GM18507 (cell line): Measurements from ENCODE around the gene ZFP1.
"Not testable (repeated sequence)": the region's sequence is repeated elsewhere in the genome, so short reads cannot be mapped to it uniquely, and the experiment has no call there.

Source experiments
- DNase-seq: peaks from one replicate; pipeline ENCODE4 v3.0.0; 2011; ENCODE audit warnings: low read depth; ENCODE audit not compliant: insufficient read length; ENCODE audit errors: extremely low spot score
- FAIRE-seq: peaks from 2 replicates; lab custom pipeline; 2011; peaks lifted over from hg19 to GRCh38; lab: Jason Lieb, UNC

The ZFP1 gene

GRCh38 chr16:75111961-75112733, 36.2 kb upstream of the ZFP1 start:
- FAIRE-seq, result no peak

GRCh38 chr16:75112734-75113491, 35.4 kb upstream of the ZFP1 start:
- no peak for DNase-seq
- FAIRE-seq, result no peak

More at GRCh38 chr16:75111961-75112733, 36.2 kb upstream of the ZFP1 start:
- DNase-seq, result no peak

DNA sequence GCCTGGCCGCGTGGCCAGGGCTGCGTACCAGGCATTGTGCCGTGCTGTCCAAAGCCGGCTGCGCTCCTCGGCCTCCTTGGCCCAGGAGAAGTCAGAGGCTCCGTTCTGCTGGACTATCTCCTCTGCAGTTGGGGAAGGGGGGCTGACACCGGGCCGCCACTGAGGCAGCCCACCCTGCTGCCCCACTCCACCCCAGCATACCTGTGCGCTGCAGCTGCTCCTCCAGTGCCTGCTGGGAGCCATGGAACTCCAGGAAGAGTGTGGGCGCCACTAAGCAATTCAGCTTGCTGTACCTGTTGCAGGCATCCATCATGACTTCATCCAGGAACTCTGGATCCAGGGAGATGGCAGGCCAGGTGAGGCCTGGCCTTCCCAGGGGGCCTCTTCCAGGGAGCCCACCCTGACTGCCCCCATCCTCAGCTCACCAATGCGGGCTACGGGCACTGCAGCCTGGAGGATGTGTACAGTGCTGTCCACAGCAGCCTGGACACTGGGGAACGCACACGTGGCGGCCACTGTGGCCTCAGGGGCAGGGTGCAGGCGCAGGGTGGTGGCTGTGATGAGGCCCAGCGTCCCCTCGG, 34.7 kb upstream of the ZFP1 start:
- no peak for DNase-seq
- FAIRE-seq, result no peak

DNA sequence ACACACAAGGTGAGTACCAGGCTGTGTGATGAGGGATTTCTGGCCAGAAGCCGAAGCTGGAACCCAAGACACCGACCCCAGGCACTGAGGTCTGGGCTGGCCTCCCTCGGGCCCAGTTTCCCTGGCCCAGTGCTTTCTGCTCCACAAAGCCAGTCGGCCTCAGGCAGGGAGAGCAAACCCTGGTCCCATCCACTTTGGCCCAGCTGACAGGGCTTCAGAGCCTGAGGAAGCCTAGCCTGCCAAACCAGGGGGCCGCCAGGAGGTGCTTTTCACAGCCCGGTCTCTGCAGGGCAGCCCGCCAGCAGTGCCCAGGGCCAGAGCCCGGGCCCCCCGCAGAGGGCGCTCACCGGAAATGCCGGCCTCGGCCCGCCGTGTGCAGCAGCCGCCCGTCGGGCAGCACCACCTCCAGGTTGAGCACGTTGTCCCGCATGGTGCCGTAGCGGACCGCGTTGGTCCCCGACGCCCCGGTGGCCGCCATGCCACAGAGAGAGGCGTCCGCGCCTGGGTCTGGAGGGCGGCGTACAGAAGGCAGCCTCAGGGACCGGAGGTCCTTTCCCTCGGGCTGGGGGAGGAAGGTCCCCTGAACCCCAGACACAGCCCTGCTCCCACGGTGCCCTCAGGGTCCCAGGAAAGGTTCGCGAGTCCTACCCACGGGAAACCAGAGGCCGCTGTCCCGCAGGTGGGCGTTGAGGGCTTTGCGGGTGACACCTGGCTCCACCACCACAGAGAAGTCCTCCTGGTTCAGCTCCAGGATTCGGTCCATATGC, 34.0 kb upstream of the ZFP1 start:
- FAIRE-seq (no peak), DNase-seq (no peak)

GRCh38 chr16:75114946-75115825, 33.1 kb upstream of the ZFP1 start:
- no peak for DNase-seq
- FAIRE-seq, result no peak

GRCh38 chr16:75116081-75116910, 32.0 kb upstream of the ZFP1 start, which contains the start of gene LDHD:
TSS of gene LDHD (minus strand) at chr16:75116780. CDS start at chr16:75116720, 60 bp downstream.
- FAIRE-seq (no peak), DNase-seq (no peak)

DNA sequence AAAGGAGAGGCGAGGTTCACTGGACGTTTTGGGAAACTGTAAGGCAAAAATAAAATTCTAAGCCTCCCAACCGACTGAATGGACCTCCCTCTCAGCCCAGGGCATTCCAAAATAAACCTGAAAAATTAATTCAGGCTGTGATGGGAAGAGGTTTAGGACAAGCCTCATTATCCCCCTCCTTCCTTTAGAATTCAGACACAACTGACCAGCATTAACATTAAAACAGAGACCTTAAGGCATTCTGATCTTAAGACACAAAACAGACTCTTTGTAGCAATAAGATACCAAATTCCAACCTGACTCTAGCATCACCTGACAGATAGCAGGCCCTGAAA, 31.4 kb upstream of the ZFP1 start:
- FAIRE-seq, result no peak
- no peak for DNase-seq

DNA sequence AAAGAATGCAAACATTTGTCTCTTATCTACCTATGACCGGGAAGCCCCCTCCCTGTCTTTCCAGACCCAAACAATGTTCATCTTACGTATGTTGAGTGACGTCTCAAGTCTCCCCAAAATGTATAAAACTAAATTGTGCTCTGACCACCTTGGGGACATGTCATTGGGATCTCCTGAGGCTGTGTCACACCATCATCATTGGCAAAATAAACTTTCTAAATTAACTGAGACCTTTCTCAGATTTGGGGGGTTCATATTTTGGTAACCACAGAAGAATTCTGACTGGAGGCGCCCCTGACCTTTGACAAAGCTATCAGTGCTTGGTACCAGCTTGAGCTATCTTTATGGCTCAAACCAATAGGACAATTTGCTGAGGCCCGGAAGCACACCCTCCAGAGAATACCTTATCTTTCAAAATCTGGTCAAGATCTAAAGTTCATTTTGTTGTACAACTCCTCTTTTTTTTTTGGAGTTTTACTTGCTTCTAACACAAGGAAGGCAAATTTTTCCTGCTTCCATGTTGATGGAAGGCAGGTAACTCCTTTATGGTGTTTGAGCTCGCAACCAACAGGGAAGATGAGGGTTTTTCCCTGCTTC, 29.3 kb upstream of the ZFP1 start:
- no peak for FAIRE-seq

DNA sequence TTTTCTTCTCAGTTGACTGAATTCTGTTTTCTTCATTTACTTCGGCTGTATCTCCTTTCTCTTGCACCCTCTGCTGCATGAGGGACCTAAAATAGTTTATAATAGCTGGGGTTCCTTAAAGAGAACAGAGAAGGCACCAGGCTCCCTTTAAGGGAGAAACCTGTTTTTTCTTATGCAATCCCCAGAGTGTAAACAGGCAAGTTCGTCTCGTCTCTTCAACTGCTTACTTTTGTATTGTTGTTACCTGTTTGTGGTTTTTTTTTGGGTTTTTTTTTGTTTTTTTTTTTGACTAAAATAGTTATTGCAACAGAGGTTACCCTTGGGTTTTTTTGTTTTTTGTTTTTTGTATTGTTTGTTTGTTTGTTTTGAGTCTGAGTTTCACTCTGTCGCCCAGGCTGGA, 28.1 kb upstream of the ZFP1 start:
- FAIRE-seq, result no peak

More for the DNA sequence above, 29.3 kb upstream of the ZFP1 start:
- DNase-seq, result no peak

GRCh38 chr16:75121949-75122568, 26.3 kb upstream of the ZFP1 start:
- DNase-seq (no peak), FAIRE-seq (no peak)

More for the DNA sequence above, 28.1 kb upstream of the ZFP1 start:
- DNase-seq, result no peak

DNA sequence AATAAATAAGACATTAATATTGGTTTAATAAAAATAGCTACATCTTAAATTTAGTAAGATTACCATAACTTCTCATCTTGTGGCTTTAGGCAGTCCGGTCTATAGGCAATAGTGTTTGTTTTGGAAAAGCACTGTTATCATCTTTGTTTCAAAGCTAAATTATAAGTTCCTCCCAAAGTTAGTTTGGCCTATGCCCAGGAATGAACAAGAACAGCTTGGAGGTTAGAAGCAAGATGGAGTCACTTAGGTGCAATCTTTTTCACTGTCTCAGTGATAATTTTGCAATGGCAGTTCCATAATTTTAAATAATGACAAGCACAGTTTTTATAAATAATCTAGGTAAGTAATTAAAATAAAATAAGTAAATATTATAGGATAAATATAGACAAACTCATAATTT, 25.7 kb upstream of the ZFP1 start:
- DNase-seq, result no peak
- no peak for FAIRE-seq

DNA sequence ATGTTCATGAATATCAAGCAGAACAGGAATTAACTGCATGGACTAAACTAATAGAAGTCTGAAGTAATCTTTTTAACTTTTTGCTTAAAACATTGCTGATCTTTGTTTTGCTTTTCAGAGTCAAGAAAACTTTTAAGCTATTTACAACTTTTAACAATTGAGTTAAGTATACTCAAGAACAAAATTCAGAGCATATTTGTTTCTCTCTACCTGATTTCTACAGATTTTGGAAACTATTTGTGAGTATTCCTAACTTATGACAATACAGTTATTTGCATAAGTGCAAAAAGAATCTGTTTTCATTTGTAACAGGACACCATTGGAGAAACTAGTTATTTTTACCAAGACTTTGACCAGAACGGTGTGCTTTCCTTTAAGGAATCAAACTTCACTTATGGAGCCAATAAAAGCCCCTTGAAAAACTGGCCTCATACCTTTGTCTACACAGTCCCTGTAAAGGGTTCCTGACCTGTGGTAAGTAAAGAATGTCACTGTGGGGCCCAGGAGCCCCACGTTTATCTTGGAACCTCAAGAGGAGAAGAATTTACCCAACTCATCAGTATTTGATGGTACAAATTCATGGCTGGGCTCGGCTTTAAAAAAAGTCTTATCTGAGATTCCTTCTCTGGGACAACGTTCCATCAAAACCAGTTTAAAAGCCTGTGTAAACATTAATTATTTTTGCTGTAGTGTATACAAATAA, 20.5 kb upstream of the ZFP1 start:
- FAIRE-seq, result no peak
- no peak for DNase-seq

DNA sequence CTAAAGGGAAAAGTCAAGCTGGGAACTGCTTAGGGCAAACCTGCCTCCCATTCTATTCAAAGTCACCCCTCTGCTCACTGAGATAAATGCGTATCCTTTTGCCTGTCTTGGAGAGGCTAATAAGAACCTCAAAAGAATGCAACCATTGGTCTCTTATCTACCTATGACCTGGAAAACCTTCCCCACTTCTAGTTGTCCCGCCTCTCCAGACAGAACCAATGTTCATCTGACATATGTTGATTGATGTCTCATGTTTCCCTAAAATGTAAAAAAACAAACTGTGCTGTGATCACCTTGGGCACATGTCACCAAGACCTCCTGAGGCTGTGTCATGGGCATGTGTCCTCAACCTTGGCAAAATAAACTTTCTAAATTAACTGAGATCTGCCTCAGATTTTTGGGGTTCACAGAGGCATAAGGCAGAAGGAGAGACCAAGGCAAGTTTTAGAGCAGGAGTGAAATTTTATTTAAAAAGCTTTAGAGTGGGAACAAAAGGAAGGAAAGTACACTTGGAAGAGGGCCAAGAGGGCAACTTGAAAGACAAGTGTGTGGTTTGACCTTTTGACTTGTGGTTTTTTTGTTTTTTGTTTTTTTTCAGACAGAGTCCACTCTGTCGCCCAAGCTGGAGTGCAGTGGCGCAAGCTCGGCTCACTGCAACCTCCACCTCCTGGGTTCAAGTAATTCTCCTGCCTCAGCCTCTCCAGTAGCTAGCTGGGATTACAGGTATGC, 18.7 kb upstream of the ZFP1 start:
- not testable (repeated sequence) for DNase-seq, FAIRE-seq

- no peak for FAIRE-seq
- DNase-seq, result no peak
These were observed 18.1 kb upstream of the ZFP1 start for GRCh38 chr16:75130150-75130771.

GRCh38 chr16:75131081-75131480, 17.2 kb upstream of the ZFP1 start:
- FAIRE-seq (no peak), DNase-seq (no peak)

DNA sequence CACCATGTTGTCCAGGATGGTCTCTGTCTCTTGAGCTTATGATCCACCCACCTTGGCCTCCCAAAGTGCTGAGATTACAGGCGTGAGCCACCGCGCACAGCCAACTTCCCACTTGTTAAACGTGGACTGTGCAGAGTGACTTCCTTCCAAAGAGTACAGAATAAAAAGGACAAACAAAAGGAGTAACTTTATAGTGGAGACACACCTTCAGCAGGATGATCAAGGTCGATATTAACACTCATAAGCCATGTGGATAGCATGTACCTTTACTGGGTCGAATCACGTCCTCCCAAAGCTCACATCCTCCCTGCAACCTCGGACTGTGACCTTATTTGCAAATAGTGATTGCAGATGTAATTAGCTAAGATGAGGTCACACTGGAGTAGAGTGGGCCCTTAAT, 10.1 kb upstream of the ZFP1 start:
- DNase-seq, result no peak
- no peak for FAIRE-seq
